HepG2 (cell line): ENCODE measurements around the gene MFSD12. TPM values are rescaled to one million over a fixed set of nuclear protein-coding genes. Genes with fewer than 3 reads are reported as not detected.

ENCODE experiments used
- ATF4 ChIP-seq, 2 experiments: fragments of 450-650 bp in 1 of 2; sonication (generic) in 1 of 2; formaldehyde crosslinking; IDR thresholded peaks; 2 replicates each; pipeline versions ENCODE4 v1.5.0 to v1.8.0; 2020 to 2022; ENCODE audit warnings: mild to moderate bottlenecking in 1 of 2, missing genetic modification reagents in 1 of 2
- CHCHD3 ChIP-seq: sonication (generic); formaldehyde crosslinking; IDR thresholded peaks from 2 replicates; pipeline ENCODE4 v1.8.0; 2022; ENCODE audit warnings: mild to moderate bottlenecking, missing genetic modification reagents, moderate library complexity
- DMAP1 ChIP-seq: IDR thresholded peaks from 2 replicates; pipeline ENCODE4 v1.6.1; 2016
- EED ChIP-seq: sonication (generic); formaldehyde crosslinking; IDR thresholded peaks from 2 replicates; pipeline ENCODE4 v1.5.0; 2020; ENCODE audit warnings: mild to moderate bottlenecking, missing genetic modification reagents
- ETS1 ChIP-seq: sonication (generic); formaldehyde crosslinking; IDR thresholded peaks from 2 replicates; pipeline ENCODE4 v1.4.0; 2020; ENCODE audit warnings: missing genetic modification reagents
- FUBP1 ChIP-seq: sonication (generic); formaldehyde crosslinking; IDR thresholded peaks from 2 replicates; pipeline ENCODE4 v1.5.1; 2020; ENCODE audit warnings: missing genetic modification reagents, mild to moderate bottlenecking, borderline replicate concordance
- MNT ChIP-seq: fragments of 450-650 bp; IDR thresholded peaks from 2 replicates; pipeline ENCODE4 v1.6.1; 2016
- MTA1 ChIP-seq: sonication (generic); formaldehyde crosslinking; IDR thresholded peaks from 2 replicates; pipeline ENCODE4 v1.4.0; 2020; ENCODE audit warnings: missing genetic modification reagents, mild to moderate bottlenecking, borderline replicate concordance
- NFIC ChIP-seq: IDR thresholded peaks from 2 replicates; pipeline ENCODE4 v1.6.1; 2012; ENCODE audit warnings: mild to moderate bottlenecking, low read length, inconsistent platforms
- TAF1 ChIP-seq: sonication (generic); formaldehyde crosslinking; IDR thresholded peaks from 2 replicates; pipeline ENCODE4 v1.4.0; 2020; ENCODE audit warnings: missing genetic modification reagents
- THRA ChIP-seq: sonication (generic); formaldehyde crosslinking; IDR thresholded peaks from 2 replicates; pipeline ENCODE4 v1.4.0; 2020; ENCODE audit warnings: missing genetic modification reagents, borderline replicate concordance
- TOPORS ChIP-seq: sonication (generic); formaldehyde crosslinking; IDR thresholded peaks from 2 replicates; pipeline ENCODE4 v1.8.0; 2023; ENCODE audit warnings: mild to moderate bottlenecking, missing genetic modification reagents
- ZBTB1 ChIP-seq: sonication (generic); formaldehyde crosslinking; IDR thresholded peaks from 2 replicates; pipeline ENCODE4 v1.4.0; 2020; ENCODE audit warnings: missing genetic modification reagents, borderline replicate concordance
- ZBTB2 ChIP-seq: sonication (generic); formaldehyde crosslinking; IDR thresholded peaks from 2 replicates; pipeline ENCODE4 v1.8.0; 2022; ENCODE audit warnings: low read depth, missing genetic modification reagents
- ZEB1 ChIP-seq: IDR thresholded peaks from 2 replicates; pipeline ENCODE4 v1.6.1; 2012; ENCODE audit warnings: mild to moderate bottlenecking, low read depth, inconsistent platforms; ENCODE audit not compliant: insufficient replicate concordance
- ZFP82 ChIP-seq: sonication (generic); formaldehyde crosslinking; IDR thresholded peaks from 2 replicates; pipeline ENCODE4 v1.5.1; 2020; ENCODE audit warnings: mild to moderate bottlenecking, missing genetic modification reagents, borderline replicate concordance
- ZIK1 ChIP-seq: sonication (generic); formaldehyde crosslinking; IDR thresholded peaks from 2 replicates; pipeline ENCODE4 v1.5.0; 2020; ENCODE audit warnings: mild to moderate bottlenecking, low read depth, missing genetic modification reagents, borderline replicate concordance
- ZNF605 ChIP-seq: sonication (generic); formaldehyde crosslinking; IDR thresholded peaks from 2 replicates; pipeline ENCODE4 v1.8.0; 2022; ENCODE audit warnings: mild to moderate bottlenecking, missing genetic modification reagents
- ZNF839 ChIP-seq: sonication (generic); formaldehyde crosslinking; IDR thresholded peaks from 2 replicates; pipeline ENCODE4 v1.4.0; 2020; ENCODE audit warnings: missing genetic modification reagents, mild to moderate bottlenecking, borderline replicate concordance
- ZNF850 ChIP-seq: sonication (generic); formaldehyde crosslinking; conservative IDR thresholded peaks from 2 replicates; pipeline ENCODE4 v1.9.0; 2021; ENCODE audit warnings: mild to moderate bottlenecking, missing genetic modification reagents
- polyA plus RNA-seq, 8 experiments: library from polyadenylated mRNA; depleted of rRNA in 3 of 8; stranded (reverse) in 7 of 8; unstranded in 1 of 8; fragments of >200 nt; fragmentation: Illumina TruSeq in 4 of 8; extraction: Trizol in 4 of 8; gene quantifications; 2 replicates each; pipeline versions ENCODE4 v1.2.1 to v1.2.3, GENCODE V29; 2011 to 2016; ENCODE audit warnings: low read depth in 4 of 8, missing spikeins in 1 of 8, mixed read lengths in 1 of 8; ENCODE audit not compliant: insufficient read depth in 1 of 8
- total RNA-seq, 5 experiments: library from RNA; depleted of rRNA; stranded (reverse); fragments of >200 nt; fragmentation: Illumina TruSeq; extraction: Trizol; gene quantifications; 2 replicates each; pipeline ENCODE4 v1.2.3, GENCODE V29; 2016; ENCODE audit warnings: low read depth in 1 of 5

MFSD12 gene
- total and polyA plus RNA-seq, 2 of the 13 experiments (the other 11 are each of a cell fraction or from before 2014, with no cell fraction given), result 27.2 to 29.1 TPM

GRCh38 chr19:3500429-3501101 is 56.8 kb downstream of the MFSD12 start, which contains the start of gene DOHH (continued):
- TF ChIP-seq ATF4 (CRISPR knock-in tag; IDR thresholded peaks at IDR 0.05) (peak in 1 of 2 experiments; percentile 73; a peak in 2 of 4 replicates), DMAP1 (CRISPR knock-in tag) (peak; percentile 82), TAF1 (CRISPR knock-in tag) (peak; percentile 100), TOPORS (no peak), CHCHD3 (peak; percentile 82; the same call in 1 of the 2 replicates), THRA (CRISPR knock-in tag) (no peak), ZFP82 (CRISPR knock-in tag) (0 out of 2 replicates have a peak, but pooled peaks have one; percentile 41), ZIK1 (CRISPR knock-in tag) (0 out of 2 replicates have a peak, but pooled peaks have one; percentile 63), ZNF850 (CRISPR knock-in tag) (no peak), EED (CRISPR knock-in tag) (peak; percentile 98), FUBP1 (CRISPR knock-in tag) (no peak), NFIC (peak; percentile 74; the same call in 1 of the 2 replicates), ZBTB2 (CRISPR knock-in tag) (peak; percentile 78), ZEB1 (peak; percentile 76), MTA1 (CRISPR knock-in tag) (0 out of 2 replicates have a peak, but pooled peaks have one; percentile 63), ZBTB1 (CRISPR knock-in tag) (no peak), MNT (peak; percentile 48), ZNF605 (peak; percentile 86), ZNF839 (CRISPR knock-in tag) (0 out of 2 replicates have a peak, but pooled peaks have one; percentile 73), ETS1 (CRISPR knock-in tag) (no peak)
